ENCODE data around the gene MAPT. TPM values are rescaled to one million over a fixed set of nuclear protein-coding genes. Genes with fewer than 3 reads are reported as not detected.

The MAPT gene
- total RNA-seq, 2 donors from 2014 or later = 11.7 to 14.7 TPM

GRCh38 chr17:46046957-46047356 is 152.6 kb downstream of the MAPT start:
- no peak overlapping the region for H3K27ac ChIP-seq
- intact Hi-C loops (cut with DNase I) = no loop called here
- no peak overlapping the region for H3K4me3 ChIP-seq
- WGBS = 73% methylated on average over 1 of the region's 1 CpG
- no peaks in the 10 kb centered on the region for H3K9me3 ChIP-seq
- H3K4me1 ChIP-seq (replicated peaks) = no peaks in the 10 kb centered on the region
- no peak for DNase-seq (ENCODE audit: low spot score)
- peaks cover 0 to 8% of the 10 kb centered on the region in 2 donors for H3K36me3 ChIP-seq
- H3K27me3 ChIP-seq (replicated peaks; ENCODE audit: insufficient read depth) = no peaks in the 10 kb centered on the region
- TF ChIP-seq CTCF (IDR thresholded peaks at IDR 0.05) (peak in 1 of 4 experiments; percentile 3), POLR2AphosphoS5 (IDR thresholded peaks at IDR 0.05) (peak; percentile 45), POLR2A (IDR thresholded peaks at IDR 0.05) (no peak)

- no peaks in the 10 kb centered on the region for H3K27me3 ChIP-seq (replicated peaks; ENCODE audit: insufficient read depth)
- WGBS = 96% methylated on average over 5 of the region's 5 CpGs
- no peak for TF ChIP-seq POLR2AphosphoS5 (IDR thresholded peaks at IDR 0.05)
- TF ChIP-seq POLR2A (IDR thresholded peaks at IDR 0.05) = no peak
- TF ChIP-seq CTCF (IDR thresholded peaks at IDR 0.05) = no peak
- H3K27ac ChIP-seq = no peak overlapping the region
- H3K4me3 ChIP-seq = no peak overlapping the region
- H3K4me1 ChIP-seq (replicated peaks) = no peaks in the 10 kb centered on the region
- no peak for DNase-seq (ENCODE audit: low spot score)
- H3K36me3 ChIP-seq = peaks cover 0 to 8% of the 10 kb centered on the region in 2 donors
- intact Hi-C loops (cut with DNase I) = no loop called here
- no peaks in the 10 kb centered on the region for H3K9me3 ChIP-seq
Observed at GRCh38 chr17:46047398-46047797, 153.0 kb downstream of the MAPT start.

- H3K27me3 ChIP-seq (replicated peaks; ENCODE audit: insufficient read depth) = no peaks in the 10 kb centered on the region
- TF ChIP-seq CTCF (IDR thresholded peaks at IDR 0.05) (no peak), POLR2AphosphoS5 (IDR thresholded peaks at IDR 0.05) (no peak), POLR2A (IDR thresholded peaks at IDR 0.05) (no peak)
- no peaks in the 10 kb centered on the region for H3K9me3 ChIP-seq
- WGBS = 86% methylated on average over 8 of the region's 8 CpGs
- H3K36me3 ChIP-seq = peaks cover 0 to 8% of the 10 kb centered on the region in 2 donors
- DNase-seq (ENCODE audit: low spot score) = no peak
- H3K4me1 ChIP-seq (replicated peaks) = no peaks in the 10 kb centered on the region
- no peak overlapping the region for H3K27ac ChIP-seq
- no peak overlapping the region for H3K4me3 ChIP-seq
- intact Hi-C loops (cut with DNase I) = no loop called here
Observed at GRCh38 chr17:46047856-46048255, 153.5 kb downstream of the MAPT start.

GRCh38 chr17:46049656-46050055 is 155.3 kb downstream of the MAPT start:
- no peaks in the 10 kb centered on the region for H3K27me3 ChIP-seq (replicated peaks; ENCODE audit: insufficient read depth)
- DNase-seq (ENCODE audit: low spot score) = no peak
- 90% methylated on average over 5 of the region's 5 CpGs for WGBS
- H3K4me3 ChIP-seq = no peak overlapping the region
- H3K36me3 ChIP-seq = peaks cover 0 to 8% of the 10 kb centered on the region in 2 donors
- no peaks in the 10 kb centered on the region for H3K9me3 ChIP-seq
- H3K27ac ChIP-seq = no peak overlapping the region
- no peak for TF ChIP-seq POLR2AphosphoS5 (IDR thresholded peaks at IDR 0.05)
- intact Hi-C loops (cut with DNase I) = no loop called here
- no peaks in the 10 kb centered on the region for H3K4me1 ChIP-seq (replicated peaks)

GRCh38 chr17:46053911-46054534 is 159.7 kb downstream of the MAPT start:
- Histone ChIP-seq H3K27me3 (replicated peaks; ENCODE audit: insufficient read depth) (no peaks in the 10 kb centered on the region), H3K9me3 (no peaks in the 10 kb centered on the region), H3K4me3 (no peak overlapping the region), H3K36me3 (peaks cover 0 to 5% of the 10 kb centered on the region in 2 donors), H3K27ac (no peak overlapping the region), H3K4me1 (replicated peaks) (no peaks in the 10 kb centered on the region)
- WGBS = 96% methylated on average over 8 of the region's 8 CpGs
- DNase-seq (ENCODE audit: low spot score) = no peak
- TF ChIP-seq POLR2AphosphoS5 (IDR thresholded peaks at IDR 0.05) (no peak), POLR2A (IDR thresholded peaks at IDR 0.05) (no peak), CTCF (IDR thresholded peaks at IDR 0.05) (no peak)
- intact Hi-C loops (cut with DNase I) = no loop called here

Data from prostate gland (tissue), 2 donors.